ENCODE measurements around the gene MARK2.

DNA sequence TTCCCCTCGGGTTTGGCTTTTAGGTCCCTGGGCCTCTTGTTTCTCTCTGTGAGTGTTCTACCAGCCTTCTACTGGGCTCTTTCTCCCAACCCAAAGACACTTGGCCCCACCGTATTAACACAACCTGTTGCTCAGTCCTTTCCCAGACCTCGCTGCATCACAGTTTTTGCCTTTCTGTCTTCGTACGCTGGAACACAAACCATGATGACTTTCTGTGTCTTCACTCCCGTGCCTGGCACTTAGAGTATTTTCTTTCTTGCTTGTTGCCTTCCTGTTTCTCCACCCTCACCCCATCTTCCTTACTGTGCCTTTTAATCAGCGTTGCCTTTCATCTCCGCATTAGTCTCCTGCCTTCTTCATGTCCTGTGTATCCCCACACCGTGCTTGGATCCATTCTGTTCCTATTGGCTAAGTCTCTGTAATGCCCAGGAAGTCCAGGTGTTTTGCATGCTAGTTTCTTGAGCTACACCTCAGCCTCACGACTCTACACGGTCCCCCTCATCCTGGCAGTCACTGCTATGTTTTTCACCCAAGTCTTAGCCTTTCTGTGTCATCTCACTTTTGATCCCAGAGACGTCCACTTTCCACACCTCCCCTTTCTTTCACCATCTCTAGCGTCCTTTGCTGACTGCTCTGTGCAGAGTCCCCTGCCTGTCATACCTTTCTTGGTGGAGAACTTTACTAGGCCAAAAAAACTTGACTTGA lies 1.6 kb downstream of the MARK2 start:
- TF ChIP-seq, protein P1, sequence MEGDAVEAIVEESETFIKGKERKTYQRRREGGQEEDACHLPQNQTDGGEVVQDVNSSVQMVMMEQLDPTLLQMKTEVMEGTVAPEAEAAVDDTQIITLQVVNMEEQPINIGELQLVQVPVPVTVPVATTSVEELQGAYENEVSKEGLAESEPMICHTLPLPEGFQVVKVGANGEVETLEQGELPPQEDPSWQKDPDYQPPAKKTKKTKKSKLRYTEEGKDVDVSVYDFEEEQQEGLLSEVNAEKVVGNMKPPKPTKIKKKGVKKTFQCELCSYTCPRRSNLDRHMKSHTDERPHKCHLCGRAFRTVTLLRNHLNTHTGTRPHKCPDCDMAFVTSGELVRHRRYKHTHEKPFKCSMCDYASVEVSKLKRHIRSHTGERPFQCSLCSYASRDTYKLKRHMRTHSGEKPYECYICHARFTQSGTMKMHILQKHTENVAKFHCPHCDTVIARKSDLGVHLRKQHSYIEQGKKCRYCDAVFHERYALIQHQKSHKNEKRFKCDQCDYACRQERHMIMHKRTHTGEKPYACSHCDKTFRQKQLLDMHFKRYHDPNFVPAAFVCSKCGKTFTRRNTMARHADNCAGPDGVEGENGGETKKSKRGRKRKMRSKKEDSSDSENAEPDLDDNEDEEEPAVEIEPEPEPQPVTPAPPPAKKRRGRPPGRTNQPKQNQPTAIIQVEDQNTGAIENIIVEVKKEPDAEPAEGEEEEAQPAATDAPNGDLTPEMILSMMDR (IDR thresholded peaks at IDR 0.05), result no peak
- no peak for TF ChIP-seq POLR2A (IDR thresholded peaks at IDR 0.05)

All from heart left ventricle (tissue), 13 donors.